ENCODE results near the gene GPR87. TPM values are rescaled to one million over a fixed set of nuclear protein-coding genes. Genes with fewer than 3 reads are reported as not detected.
A peak's percentile ranks its signal among the peaks of the same experiment; 100 is the strongest.

GPR87 gene
- total RNA-seq, 1 experiment from 2014 or later, result not detected

GRCh38 chr3:151265166-151265565 lies 51.5 kb downstream of the GPR87 start:
- TF ChIP-seq FOXK1 (CRISPR knock-in tag; IDR thresholded peaks at IDR 0.05) (no peak), TEAD1 (CRISPR knock-in tag; IDR thresholded peaks at IDR 0.05) (no peak), ETV6 (CRISPR knock-in tag; IDR thresholded peaks at IDR 0.05) (no peak), TCF7 (CRISPR knock-in tag; IDR thresholded peaks at IDR 0.05; ENCODE audit: low read depth) (no peak), HMGXB4 (CRISPR knock-in tag; IDR thresholded peaks at IDR 0.05) (no peak), ZNF317 (CRISPR knock-in tag; IDR thresholded peaks at IDR 0.05; ENCODE audit: borderline replicate concordance, low read depth) (no peak), ERG (CRISPR knock-in tag; IDR thresholded peaks at IDR 0.05) (no peak), SMAD4 (CRISPR knock-in tag; IDR thresholded peaks at IDR 0.05) (no peak), IRF1 (CRISPR knock-in tag; IDR thresholded peaks at IDR 0.05) (no peak), SOX15 (CRISPR knock-in tag; IDR thresholded peaks at IDR 0.05) (no peak), ZNF281 (CRISPR knock-in tag; IDR thresholded peaks at IDR 0.05) (no peak), ZNF138 (CRISPR knock-in tag; conservative IDR thresholded peaks at IDR 0.05) (no peak), ZSCAN18 (CRISPR knock-in tag; IDR thresholded peaks at IDR 0.05) (no peak), ZBTB21 (CRISPR knock-in tag; IDR thresholded peaks at IDR 0.05; ENCODE audit: borderline replicate concordance) (no peak), ARID4B (CRISPR knock-in tag; IDR thresholded peaks at IDR 0.05; ENCODE audit: borderline replicate concordance) (no peak), ZNF512 (CRISPR knock-in tag; IDR thresholded peaks at IDR 0.05; ENCODE audit: borderline replicate concordance) (no peak), ATF3 (CRISPR knock-in tag; conservative IDR thresholded peaks at IDR 0.05) (no peak), E2F5 (CRISPR knock-in tag; IDR thresholded peaks at IDR 0.05) (no peak), MXD4 (CRISPR knock-in tag; IDR thresholded peaks at IDR 0.05; ENCODE audit: borderline replicate concordance) (no peak)
- no peak for ATAC-seq
- H3K4me3 Mint-ChIP-seq, result no peak overlapping the region
- H3K4me1 Mint-ChIP-seq, result peaks cover 31% of the 10 kb centered on the region
- no peaks in the 10 kb centered on the region for H3K27me3 Mint-ChIP-seq (ENCODE audit: low read depth)
- no peak for DNase-seq (ENCODE audit: low spot score)
- H3K9me3 Mint-ChIP-seq, result no peaks in the 10 kb centered on the region
- CTCF ChIA-PET, result no interaction called here
- H3K27ac Mint-ChIP-seq, result peak overlapping the region; percentile 61; the same call in 1 of the 2 replicates
- POLR2A ChIA-PET, result no interaction called here
- 0 out of 2 replicates have a peak, but pooled peaks cover 6% of the 10 kb centered on the region for H3K36me3 Mint-ChIP-seq
